T follicular helper cell (primary cell): ENCODE results near the gene ADGRG3.
"Not testable (repeated sequence)": the region's sequence is repeated elsewhere in the genome, so short reads cannot be mapped to it uniquely, and the experiment has no call there.

Experiments used
- DNase-seq: peaks from one replicate; pipeline ENCODE4 v3.0.0-alpha.2; 2020; ENCODE audit warnings: low read depth

ADGRG3 gene

DNA sequence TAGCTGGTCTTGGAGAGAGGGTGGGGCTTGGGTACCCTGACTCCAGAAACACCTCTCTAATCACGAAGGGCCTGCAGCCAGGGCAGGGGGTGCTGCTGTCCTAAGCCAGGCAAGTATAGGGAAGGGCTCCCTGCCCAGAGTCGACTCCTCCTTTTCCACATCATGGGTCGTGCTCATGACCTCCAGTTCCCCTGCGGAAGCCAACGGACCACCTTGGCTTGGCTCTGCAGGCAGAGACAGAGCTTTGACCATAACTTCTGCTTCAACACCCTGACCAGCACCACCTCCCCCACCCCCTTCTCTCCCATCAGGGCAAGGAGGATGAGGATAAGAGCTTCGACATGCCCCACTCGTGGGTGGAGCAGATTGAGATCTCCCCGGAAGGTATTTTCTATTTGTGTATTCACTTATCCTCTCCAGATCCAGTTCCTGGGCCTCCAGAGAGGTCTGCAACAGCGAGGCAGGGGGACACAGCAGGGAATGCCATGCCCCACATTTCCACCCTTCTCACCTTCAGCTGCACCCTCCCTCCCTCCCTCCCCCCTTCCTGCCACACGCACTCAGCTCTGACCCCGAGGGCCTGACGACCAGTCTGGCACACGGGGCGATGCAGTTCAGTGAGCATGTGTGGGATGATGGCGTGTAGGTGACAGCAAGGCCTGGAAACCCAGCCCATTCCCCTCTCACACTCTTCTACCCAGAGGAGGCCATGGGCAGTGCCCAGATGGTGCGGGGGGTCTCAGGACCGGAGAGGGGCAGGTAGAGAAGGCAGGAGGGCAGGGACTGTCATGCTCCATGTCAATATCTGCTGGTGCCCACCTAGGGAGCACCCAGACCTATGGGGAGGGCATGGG, 53.5 kb downstream of the ADGRG3 start:
- DNase-seq = no peak

DNA sequence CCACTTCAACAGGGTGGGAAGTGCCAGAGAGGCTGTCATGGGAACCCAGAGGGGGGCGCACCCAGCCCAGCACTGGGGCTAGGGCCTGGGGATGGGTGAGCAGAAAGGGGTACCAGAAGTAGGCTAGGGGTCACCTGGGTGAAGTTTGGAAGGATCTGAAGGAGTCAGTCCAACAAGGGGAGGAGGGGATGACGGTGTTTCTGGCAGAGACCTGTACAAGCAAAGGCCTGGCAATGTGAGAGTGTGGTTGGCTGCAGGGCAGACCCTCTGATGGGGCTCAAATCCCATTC, 54.0 kb downstream of the ADGRG3 start:
- no peak for DNase-seq

- DNase-seq = no peak
Observed at GRCh38 chr16:57722651-57723050, 54.5 kb downstream of the ADGRG3 start.

- no peak for DNase-seq
Observed at GRCh38 chr16:57723170-57723569, 55.1 kb downstream of the ADGRG3 start.

DNA sequence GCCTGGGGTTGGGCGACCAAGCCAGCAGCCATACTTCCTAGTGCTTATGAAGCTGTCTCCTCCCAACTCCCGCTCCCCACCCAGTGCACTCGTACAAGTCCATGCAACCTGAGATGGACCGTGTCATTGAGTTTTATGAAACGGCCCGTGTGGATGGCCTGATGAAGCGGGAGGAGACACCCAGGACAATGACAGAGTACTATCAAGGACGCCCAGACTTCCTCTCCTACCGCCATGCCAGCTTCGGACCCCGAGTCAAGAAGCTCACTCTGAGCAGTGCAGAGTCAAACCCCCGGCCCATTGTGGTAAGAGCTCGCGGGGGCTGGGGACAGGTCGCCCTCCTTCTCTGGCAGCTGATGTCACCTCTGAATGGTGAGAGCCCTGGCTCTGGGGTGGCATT, 56.4 kb downstream of the ADGRG3 start:
- DNase-seq = no peak

GRCh38 chr16:57725151-57725550, 57.0 kb downstream of the ADGRG3 start:
- no peak for DNase-seq

GRCh38 chr16:57725554-57725953, 57.4 kb downstream of the ADGRG3 start:
- DNase-seq = no peak

- DNase-seq = no peak
Observed at GRCh38 chr16:57725976-57726375, 57.9 kb downstream of the ADGRG3 start.

DNA sequence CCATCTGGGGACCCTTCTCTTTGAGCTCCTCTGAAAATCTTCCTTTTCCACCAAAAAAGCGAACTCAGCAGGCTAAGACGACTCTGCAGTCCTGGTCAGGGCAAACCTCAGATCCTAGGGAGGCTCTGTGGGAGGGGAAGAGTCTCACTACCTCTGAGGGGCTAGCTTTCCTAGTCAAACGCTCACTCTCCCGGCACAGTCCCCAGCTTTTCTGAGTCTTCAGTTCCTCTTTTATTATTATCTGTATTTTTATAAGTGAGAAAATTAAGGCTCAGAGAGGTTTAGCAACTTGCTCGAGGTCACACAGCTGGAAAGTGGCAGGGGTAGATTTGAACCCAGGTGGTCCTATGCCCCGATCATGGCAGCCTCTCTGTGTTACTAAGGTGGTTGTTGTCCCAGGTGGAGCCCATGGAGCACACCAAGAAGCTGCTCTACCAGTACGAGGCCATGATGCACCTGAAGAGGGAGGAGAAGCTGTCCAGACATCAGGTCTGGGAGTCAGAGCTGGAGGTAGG, 58.4 kb downstream of the ADGRG3 start:
- no peak for DNase-seq

GRCh38 chr16:57727610-57728009, 59.5 kb downstream of the ADGRG3 start:
- no peak for DNase-seq

DNA sequence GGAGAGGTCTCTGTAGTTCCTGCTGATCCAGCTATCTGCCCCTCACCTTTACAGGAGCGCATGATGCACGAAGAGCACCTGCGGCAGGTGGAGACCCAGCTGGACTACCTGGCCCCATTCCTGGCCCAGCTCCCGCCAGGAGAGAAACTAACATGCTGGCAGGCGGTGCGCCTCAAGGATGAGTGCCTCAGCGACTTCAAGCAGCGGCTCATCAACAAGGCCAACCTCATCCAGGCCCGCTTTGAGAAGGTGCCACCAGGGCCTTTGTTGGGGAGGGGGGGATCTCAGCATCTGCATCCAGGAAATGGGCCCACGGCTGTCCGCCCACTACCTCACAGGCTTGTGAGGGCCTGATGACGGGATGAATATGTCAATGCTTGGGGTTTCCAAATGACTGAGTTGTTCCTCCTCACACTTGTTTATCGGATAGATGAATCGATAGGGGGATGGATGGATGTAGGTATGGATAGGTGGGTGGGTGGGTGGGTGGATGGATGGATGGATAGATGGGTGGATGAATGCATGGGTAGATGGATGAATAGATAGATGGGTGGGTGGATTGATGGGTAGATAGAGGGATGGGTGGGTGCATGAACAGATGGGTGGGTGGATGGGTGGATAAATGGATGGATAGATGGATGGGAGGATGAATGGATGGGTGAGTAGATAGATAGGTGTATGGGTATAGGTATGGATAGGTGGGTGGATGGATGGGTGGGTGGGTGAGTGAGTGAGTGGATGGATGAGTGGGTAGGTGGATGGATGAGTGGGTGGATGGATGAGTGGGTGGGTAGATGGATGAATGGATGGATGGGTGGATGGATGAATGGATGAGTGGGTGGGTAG, 60.5 kb downstream of the ADGRG3 start:
- DNase-seq = no peak

DNA sequence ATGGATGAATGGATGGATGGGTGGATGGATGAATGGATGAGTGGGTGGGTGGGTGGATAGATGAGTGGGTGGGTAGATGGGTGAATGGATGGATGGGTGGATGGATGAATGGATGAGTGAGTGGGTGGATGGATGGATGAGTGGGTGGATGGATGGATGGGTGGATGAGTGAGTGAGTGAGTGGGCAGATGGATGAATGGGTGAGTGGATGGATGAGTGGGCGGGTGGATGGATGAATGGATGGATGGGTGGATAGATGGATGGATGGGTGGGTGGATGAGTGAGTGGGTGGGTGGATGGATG, 61.0 kb downstream of the ADGRG3 start:
- no peak for DNase-seq

DNA sequence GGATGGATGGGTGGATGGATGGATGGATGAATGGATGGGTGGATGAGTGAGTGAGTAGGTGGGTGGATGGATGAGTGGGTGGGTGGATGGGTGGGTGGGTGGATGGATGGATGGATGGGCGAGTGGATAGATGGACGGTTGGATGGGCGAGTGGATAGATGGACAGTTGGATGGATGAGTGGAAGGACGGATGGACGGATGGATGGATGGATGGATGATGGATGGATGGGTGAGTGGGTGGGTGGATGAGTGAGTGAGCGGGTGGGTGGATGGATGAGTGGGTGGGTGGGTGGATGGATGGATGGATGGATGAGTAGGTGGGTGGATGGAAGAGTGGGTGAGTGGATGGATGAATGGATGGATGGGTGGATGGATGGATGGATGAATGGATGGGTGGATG, 61.7 kb downstream of the ADGRG3 start:
- not testable (repeated sequence) for DNase-seq

DNA sequence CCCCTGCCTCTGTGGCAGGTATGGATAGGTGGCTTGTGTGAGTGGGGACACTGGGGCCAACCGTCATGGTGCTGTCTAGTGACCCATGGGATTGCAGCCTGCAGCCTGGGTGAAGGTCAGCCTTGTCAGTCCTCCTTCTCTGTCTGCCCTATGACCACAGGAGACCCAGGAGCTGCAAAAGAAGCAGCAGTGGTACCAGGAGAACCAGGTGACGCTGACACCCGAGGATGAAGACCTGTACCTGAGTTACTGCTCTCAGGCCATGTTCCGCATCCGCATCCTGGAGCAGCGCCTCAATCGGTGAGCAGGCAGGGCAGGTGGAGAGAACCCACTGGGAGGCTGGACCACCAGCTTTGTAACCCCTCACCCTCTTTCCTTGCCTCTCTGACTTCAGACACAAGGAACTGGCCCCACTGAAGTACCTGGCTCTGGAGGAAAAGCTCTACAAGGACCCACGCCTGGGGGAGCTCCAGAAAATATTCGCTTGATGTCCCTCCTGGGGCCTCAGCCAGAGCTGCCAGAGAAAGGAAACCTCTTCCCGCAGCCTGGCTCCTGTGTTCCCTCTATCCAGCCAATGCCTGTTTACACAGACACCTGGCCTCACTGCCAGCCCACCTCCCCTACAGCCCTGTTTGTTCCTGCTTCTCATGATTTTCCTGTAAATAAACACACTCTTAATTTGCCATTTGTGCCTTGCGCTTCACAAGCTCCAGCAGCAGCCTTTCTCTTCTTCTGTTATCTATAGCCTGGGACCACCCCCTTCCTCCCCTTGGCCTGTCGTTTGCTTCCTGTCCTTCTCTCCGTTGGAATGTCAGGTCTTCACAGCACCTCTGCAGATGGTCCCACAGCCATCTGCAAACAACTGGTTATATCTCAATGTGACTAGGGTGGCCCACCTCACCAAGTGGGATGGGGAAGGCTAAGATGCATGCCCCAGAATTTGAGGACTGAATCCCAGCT, 62.9 kb downstream of the ADGRG3 start:
- no peak for DNase-seq

DNA sequence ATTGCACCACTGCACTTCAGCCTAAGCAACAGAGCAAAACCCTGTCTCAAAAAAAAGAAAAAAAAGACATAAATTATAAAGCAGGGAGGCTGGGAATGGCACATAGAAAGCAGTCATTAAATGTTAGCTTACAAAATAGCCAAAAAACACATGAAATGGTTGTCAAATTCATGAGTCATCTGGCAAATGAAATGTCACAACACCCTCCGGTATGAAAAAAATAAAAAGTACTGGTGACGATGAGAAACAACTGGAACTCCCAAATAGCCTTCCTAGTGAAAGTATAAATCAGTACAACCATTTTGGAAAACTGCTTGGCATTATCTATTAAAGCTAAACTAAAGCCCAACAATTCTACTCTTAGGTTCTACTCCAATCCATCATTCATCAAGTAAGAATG, 63.9 kb downstream of the ADGRG3 start:
- DNase-seq = no peak

DNA sequence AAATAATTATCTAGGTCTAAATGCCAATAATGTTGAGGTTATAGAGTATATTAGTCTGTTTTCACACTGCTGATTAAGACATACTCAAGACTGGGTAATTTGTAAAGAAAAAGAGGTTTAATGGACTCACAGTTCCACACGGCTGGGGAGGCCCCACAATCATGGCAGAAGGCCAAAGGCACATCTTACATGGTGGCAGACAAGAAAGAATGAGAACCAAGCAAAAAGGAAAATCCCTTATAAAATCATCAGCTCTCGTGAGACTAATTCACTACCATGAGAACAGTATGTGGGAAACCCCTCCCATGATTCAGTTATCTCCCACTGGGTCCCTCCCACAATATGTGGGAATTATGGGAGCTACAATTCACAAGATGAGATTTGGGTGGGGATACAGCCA, 64.6 kb downstream of the ADGRG3 start:
- DNase-seq = no peak

DNA sequence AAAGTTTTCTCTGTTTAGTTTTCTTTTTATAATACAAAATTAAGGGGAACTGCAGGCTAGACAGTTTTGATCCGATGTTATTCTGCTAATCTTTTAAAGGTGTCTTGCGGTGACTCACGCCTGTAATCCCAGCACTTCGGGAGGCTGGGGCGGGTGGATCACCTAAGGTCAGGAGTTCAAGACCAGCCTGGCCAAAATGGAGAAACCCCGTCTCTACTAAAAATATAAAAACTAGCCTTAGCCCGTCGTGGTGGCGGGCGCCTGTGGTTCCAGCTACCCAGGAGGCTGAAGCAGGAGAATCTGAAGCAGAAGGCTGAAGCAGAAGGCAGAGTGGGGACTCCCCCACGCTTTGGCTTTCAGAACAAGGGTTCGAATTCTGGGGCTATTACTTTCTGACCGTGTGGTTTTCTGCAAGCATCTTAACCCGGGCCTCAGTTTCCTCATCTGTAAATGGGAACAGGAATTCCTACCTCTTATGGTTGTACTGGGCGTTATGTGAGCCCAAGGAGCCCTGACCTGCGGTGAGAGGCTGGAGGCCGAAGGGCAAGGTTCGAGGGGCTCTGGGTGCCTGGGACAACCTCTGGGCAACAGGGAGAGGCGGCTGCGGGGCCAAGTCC, 66.3 kb downstream of the ADGRG3 start:
- DNase-seq = no peak

- peak; percentile 95 for DNase-seq
Observed at GRCh38 chr16:57734925-57735754, 67.0 kb downstream of the ADGRG3 start.

DNA sequence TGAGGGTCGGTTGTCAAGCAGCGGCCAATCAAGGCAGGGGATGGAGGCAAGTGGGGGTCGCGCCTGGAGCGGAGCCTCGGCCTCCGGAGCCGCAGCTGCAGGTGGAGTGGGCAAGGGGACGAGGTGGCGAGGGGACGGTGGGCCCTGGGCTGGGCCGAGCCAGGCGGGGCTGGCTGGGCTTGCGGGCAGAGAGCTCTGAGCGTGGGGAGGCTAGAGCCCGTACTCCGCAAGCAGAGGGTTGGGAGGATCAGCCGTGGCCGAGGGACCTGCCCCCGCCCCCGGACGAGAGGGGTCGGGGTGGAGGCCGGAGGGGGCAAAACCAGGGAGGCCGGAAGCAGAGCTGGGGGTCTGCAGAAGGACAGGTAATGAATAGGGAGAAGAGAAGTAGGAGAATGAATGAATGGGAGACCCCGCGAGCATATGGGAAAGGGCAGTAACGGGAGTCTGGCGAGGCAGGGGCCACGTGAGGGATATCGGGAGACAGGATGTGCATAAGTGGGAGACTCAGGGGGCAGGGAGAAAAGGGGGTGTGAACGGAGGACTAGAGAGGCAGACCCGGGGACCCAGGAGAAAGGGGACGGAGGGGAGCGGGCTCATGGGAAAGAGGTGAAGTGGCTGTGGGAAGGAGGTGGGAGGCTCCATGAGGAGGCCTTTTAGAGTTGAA, 67.8 kb downstream of the ADGRG3 start, which contains the start of gene KATNB1:
Gene KATNB1 (plus strand): TSS at position 16 of the 664 bp plus-strand sequence. CDS start 1,474 bp downstream, outside the sequence.
- no peak for DNase-seq
